GM21367 (cell line): ENCODE data around the gene LRRC74A.
"Not testable (repeated sequence)": the region's sequence is repeated elsewhere in the genome, so short reads cannot be mapped to it uniquely, and the experiment has no call there.

Experiments
- ATAC-seq: cut with Tn5 transposase; IDR thresholded peaks from one replicate; pipeline ENCODE4 v1.9.1; 2021; ENCODE audit not compliant: unreplicated experiment

Gene LRRC74A

DNA sequence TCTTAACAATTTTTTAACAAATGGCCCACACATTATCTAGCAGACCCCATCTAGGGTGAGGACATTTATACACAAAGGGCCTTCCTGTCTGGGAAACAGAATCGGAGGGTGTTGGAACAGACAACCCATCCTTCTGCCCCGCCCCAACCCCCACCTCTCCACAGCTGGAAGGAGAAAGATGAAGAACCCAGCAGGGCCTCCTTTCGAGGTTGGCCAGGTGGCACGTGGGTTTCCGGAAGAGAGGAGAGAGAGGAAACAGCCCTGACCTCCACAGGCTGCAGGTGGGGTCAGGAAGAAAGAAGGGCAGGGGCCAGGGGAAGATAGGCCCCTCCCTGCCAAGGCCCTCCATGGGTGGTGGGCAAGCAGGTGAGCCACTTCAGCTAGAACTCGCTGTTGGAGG lies 57.2 kb downstream of the LRRC74A start:
- ATAC-seq = no peak

DNA sequence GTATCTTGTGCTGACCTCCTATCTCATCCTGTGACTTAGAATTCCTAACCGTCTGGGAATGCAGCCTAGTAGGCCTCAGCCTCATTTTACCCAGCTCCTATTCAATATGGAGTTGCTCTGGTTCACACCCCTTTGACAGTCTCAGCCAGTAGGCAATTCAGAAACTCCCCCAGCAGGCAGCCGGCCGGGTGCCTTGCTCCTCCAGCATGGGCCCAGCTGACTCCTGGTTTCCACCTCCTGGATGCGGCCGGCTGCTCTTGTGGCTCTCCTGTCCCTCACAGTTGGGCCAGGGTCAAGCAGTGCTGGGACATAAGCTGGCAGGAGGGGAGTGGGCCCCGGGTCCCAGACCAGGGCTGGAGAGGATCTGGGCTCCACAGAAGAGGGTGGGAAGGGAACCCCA lies 58.2 kb downstream of the LRRC74A start:
- ATAC-seq = no peak

DNA sequence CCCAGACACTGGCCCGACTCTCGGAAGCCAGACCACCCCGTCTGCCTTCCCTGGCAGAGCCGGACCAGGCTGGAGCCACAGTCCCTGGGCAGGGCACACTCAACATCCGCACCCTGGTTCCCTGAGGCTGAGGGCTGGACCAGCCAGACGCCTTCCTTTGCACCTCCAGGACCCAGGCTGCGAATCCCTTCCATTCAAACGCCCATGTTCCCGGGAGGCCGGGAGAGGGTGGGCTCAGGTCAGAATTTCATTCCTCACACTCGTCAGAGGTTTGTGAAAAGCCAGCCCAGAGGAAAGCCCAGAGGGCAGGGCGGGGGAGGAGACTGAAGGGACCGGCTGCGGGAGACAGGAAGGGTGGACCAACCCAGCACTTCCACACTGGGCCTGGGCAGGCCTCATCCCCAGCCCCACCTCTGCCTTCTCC lies 58.7 kb downstream of the LRRC74A start:
- ATAC-seq = no peak

DNA sequence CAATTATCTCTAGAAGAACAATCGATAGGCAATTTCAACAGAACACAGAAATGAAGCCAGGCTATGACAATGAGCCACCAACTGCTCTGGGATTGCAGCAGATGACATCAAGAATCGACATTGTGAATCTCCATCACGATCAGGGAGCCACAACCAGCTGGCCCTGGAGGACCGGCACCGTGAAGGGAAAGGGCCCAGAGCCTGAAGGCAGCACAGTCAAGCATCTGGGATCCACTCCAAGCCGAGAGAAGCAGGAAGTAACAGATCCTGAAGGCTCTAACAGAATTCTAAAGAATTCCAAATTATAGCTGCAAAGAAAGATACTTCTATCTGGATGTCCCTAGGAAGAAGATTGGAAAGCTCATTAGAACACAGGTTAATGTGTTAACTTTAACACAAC lies 61.0 kb downstream of the LRRC74A start:
- no peak for ATAC-seq

DNA sequence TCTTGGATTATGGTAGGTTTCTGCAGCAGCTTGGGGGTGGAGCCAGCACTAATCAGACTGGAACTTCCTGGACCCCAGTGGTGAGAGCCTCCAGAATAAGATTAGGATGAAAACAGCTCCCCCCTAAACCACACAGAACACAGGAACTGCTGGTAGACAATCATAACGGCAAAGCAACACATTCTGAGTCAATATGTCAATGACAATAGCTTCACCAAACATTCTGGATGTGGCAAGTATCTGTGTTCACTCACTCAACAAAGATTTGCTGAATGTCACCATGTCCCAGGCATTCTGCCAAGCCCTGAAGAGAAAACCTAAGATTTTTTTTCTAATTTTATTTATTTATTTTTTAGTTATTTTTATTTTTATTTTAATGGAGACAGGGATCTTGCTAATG lies 65.2 kb downstream of the LRRC74A start:
- ATAC-seq = no peak

DNA sequence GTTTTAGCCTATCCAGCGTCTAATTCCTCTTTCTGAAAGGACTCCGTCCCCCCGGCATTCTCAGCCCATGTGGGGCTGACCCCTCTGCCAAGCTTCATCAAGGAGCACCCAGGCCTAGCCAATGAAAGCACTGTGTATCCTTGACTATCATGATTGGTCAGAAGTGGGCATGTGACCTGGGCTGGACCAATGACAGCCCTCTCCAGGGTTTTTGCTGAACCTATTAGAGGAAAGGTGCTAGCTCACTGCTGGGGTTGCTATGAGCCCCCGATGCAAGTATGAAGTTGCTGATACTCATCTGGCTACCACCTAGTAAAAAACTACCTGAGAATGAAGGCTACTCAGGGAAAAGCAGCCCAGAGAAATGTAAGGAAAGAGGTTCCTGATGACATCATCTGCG lies 68.1 kb downstream of the LRRC74A start:
- ATAC-seq = no peak

DNA sequence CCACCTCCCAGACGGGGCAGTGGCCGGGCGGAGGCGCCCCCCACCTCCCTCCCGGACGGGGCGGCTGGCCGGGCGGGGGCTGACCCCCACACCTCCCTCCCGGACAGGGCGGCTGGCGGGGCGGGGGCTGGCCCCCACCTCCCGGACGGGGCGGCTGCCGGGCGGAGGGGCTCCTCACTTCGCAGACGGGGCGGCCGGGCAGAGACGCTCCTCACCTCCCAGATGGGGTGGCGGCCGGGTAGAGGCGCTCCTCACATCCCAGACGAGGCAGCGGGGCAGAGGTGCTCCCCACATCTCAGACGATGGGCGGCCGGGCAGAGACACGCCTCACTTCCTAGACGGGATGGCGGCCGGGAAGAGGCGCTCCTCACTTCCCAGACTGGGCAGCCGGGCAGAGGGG lies 71.8 kb downstream of the LRRC74A start:
- not testable (repeated sequence) for ATAC-seq

DNA sequence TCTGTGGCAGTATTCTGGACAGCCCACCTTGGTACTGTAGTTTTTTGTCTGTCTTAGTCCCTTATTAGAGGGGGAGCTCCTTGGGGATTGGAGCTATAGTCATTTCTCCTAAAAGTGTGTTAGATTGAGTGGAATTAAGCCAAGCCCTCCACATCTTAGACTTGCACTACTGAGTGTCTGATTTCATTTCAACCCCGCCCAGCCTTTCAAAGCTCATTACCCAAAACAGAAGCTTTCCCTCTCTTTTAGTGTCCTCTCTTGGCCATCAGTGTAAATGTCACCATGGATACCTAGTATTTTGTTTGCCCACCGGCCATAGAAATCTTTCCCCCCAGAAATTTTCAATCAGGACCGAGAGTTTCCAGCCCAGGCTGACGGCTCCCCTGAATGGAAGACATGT lies 74.5 kb downstream of the LRRC74A start:
- no peak for ATAC-seq

DNA sequence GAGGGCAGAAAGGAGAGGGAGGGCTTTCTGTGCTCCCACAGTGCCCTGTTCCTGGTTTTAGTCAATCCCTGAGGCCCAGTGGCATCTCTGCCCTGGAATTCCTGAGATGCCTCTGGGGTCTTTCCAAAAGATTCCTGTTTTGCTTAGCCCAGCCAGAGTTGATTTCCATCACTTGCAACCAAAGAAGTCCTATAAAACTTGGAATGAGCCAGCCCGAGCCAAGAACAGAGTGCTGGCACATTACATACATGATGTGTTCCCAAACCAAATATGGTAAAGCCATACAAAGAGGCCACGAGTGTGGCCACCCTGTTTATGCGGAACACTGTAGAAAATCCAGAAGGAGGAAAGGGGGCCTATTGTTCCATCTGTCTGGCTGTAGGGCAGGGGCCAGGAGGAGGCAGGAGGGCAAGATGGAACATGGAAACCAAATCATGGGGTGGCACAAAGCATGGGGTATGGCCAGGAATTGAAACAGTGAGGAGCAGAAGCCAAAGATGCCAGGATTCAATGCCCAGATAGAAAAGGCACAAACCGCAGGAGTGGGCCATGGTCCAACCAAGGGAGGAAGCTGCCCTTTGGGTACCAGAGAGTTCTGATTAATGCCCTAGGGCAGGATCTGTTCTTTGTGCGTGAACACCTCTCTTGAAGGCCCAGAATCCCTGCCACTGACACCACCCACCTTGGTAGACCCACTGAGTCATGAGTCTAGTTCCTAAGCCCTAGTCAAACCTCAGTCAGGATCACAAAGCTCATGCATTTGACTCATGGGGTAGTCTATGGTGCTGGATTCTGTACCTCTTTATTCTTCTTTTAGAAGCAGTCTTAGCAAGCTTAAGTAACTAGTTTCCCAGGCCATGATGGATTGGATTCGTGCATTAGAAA lies 75.2 kb downstream of the LRRC74A start:
- no peak for ATAC-seq

DNA sequence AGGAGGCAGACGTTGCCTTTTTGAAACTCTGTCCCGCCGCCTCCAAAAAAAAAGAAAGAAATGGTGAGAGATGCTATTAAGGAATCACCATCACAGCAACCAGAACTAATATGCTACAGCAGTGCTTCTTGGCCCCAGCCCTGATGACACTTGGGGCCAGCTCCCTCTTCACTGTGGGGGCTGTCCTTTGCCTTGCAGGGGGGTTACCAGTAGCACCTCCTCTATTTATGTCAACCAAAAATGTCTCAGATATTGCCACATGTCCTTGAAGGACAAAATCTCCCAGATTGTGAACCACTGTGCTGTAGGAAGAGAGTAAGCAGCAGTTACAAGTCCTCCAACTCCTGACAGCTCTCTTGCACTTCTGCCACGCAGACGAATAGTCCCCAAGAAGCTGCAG lies 76.4 kb downstream of the LRRC74A start:
- no peak for ATAC-seq

DNA sequence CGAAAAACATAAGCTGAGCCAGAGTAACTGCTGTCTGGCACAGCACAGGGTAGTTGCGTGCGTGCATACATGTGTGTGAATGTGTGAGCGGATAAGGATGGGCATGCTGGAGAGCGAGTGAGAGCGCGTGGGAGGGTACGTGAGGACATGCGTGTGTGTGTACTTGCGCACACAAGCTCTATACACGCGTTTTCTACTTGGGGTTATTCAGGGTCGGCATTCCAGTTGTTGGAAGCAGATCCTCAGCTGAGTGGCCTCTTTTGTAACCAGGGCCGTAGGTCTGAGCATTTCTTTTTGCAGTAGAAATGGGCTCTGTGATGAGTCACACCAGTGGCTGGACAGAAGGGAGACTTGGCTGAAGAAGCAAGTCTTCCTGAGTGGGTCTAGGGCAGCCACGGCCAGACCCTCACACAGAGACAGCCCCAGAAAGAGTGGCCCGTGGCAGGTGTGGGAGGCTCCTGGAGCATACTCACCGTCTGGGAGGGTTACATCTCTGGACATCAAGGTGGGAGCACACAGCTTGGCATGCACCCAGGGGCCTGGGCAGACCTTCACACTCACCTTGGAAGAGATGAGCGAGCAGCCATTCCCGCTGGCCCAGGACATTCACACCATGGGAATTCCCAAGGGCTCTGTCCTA lies 78.0 kb downstream of the LRRC74A start:
- ATAC-seq = no peak

DNA sequence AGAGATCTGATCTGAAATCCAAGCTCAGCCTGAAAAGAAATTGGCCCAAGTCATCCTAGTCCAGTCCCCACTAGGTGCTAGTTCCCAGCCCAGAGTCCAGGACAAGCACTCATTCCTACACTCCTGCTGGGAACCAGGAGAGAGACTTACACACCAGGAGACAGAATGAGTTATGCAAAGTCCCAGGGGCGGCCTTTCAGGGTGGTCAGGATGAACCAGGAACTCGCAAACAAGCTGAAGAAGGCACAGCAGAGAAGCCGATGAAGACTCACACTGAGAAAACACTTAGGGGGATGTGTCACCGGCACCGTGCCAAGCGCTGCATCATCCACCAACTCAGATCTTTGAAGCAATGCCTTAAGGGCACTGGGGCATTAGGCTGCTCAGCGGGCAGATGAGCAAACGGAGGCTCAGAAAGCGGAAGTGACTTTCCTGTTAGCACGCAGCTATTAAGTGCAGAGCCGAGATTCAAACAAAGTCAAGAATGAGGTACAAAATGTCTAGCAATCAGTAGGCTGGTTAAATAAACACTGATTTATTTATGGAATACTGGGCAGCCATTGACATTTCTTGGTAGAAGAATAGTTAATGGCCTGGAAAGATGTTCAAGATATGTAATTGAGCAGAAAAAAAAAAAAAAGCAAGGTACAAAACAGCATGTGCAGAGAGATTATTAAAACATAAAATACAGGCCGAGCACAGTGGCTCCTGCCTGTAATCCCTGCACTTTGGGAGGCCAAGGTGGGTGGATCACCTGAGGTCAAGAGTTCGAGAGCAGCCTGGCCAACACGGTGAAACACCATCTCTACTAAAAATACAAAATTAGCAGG lies 78.7 kb downstream of the LRRC74A start:
- ATAC-seq = peak; percentile 66

DNA sequence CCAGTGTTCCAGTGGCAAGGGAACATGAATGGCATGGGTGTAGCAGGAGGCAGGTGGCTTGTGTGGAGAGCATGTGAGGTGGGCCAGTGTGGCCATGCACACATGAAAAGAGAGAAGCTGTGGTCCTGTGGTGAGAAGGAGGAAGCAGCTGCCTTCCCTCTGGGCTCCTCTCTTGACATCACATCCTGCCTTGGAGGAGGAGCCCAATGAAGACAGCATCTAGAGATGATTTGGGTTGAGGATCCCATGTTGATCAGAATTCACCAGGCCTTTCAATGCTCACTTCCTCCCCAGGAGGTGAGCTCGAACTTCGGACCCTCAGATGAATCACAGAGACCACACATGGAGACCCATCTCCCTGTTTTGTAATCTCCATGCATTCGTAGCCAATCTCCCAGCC lies 82.6 kb downstream of the LRRC74A start:
- ATAC-seq = no peak

DNA sequence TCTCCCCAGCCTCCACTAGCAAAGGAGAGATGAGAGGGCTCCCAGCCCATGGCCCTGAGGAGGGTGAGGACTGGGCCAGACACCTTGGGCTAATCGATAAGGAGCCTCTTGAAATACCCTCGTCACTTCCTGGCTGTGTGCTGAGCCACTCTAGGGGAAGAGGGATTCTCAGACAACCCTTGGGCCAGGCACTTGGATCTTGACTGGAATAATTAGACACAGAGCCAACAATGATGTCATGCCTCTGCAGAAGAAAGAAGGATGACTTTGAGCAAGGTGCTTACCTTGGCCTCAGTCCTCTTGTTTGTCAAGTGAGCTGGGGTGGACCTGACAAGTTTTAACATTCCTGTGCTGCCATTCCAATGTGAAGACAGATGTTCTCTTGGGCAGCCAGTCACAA lies 83.1 kb downstream of the LRRC74A start:
- no peak for ATAC-seq

DNA sequence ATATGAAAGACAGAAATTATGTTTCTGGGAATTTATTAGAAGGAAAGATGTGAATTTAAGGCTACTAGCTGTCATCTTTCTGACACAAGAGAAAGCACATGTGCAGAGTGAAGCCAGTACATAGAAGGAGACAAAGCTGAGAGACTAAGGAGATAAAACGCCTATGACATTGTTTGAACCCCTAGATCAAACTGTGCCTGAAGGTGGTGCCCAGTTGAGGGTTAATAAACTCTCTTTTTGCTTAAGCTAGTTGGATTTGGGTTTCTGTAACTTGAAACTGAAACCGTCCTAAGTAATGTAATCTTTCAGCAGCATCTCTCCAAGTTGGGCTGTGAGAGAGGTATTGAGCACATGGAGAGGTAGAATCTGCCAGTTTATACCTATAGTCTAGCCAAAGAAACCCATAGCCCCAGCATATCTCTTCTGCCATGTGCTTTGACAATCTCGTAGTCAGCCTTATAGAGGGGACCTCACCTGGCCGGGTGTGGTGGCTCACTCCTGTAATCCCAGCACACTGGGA lies 84.2 kb downstream of the LRRC74A start:
- no peak for ATAC-seq

DNA sequence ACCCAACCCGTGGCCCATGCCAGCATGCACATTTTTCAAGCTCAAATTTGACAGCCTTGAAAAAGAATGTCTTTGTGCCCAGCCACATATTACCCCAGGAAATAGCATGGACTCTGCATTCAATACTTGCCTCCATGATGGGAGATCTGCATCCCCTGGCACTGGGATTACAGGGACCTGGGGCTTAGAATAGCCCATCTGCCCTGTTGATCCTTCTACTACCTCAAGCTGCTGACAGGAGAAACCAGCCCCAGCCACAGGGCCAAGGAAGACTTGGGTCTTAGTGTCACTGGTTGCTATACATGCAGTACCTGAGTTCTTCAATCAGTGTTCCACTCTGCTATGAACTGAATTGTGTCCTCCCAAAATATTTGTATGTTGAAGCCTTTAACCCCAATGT lies 85.3 kb downstream of the LRRC74A start:
- ATAC-seq = no peak

DNA sequence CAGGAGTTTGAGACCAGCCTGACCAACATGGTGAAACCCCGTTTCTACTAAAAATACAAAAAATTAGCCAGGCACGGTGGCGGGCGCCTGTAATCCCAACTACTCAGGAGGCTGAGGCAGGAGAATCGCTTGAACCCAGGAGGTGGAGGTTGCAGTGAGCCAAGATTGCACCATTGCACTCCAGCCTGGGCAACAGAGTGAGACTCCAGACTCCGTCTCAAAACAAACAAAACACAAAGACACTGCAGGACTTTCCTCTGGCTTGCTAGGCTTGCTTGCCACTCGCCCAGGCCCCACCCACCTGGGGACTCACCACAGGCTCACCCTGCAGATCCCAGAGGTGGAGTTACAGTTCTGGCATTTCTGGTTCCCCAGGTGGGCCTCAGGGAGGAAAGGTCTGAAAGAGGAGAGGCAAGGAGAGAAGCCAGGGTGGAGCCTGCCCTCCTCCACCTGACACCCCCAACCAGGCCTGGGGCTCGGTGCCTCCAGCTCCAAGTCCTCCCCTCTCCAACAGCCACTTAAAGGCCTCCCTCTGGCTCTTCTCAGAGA lies 88.4 kb downstream of the LRRC74A start:
- not testable (repeated sequence) for ATAC-seq

DNA sequence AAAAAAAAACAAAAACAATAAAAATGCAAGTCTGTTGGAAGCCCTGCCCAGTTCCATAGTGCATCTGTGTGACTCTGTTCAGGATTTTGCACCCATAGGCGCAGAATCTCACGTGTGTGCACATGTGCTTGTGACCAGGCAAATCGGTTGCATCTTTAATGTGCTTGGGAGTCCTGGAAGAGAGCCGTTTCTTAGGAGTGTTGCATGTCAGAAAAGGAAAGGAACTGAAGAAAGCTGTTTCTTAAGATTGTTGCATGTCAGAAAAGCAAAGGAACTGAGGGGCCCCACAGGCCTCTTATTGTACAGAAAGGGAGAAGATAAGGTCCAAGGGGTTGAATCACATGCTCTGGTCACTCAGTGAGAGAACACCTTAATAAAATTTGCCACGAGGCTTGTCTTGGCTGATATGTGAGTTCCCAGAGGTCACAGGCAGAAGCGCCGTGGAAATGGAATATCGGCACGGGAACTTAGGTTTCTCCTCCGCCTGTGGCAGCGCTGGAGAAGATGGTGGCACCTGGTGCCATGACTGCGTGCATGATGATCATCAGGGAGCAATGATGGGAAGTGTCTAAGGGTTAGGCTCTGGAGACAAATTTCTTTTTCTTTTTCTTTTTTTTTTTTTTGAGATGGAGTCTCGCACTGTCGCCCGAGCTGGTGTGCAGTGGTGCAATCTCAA lies 90.0 kb downstream of the LRRC74A start:
- ATAC-seq = no peak

DNA sequence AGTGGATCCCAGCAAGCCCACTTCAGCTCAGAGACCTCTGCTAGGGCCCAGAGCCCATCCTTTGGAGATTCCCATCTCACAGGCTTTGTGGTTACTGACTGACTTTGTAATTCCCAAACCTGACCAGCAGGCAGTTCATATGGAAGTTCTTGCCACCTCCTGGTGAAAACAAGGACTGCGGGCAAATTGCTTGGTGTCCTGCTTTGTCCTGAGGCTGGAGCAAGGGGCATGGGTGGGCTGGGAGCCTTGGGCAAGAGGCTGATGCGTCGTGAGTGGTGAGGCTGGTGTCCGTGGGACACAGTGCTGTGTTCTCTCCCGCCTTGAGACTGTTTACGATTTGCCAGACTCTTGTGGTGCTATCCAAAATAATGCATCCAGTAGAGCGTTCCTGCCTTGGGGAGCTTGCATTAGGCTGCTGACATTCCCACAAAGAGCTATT lies 91.0 kb downstream of the LRRC74A start:
- ATAC-seq = no peak

DNA sequence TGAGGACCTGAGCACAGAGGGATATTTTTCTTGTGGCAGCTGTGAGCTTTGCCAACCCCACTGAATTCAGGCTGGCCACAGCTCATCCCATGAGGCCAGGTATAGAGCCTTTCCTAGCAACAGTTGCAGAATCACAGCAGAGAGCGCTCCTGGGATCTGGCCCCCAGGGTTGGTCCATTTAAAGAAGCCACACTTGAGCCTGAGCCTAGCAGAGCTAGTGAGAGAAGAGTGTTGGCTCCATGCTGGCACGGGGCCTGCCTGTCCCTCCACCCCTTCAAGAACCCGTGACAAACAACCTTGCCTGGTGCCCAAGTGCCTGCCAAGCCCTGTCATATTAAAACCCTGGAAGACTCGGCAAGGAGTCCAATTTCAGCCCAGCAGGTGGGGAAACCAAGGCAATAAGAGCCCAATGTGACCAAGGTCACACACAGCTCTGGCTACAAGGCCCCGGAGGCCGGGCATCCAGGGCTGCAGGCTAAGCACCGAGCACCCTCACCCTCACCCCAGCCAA lies 91.6 kb downstream of the LRRC74A start:
- no peak for ATAC-seq
